ENCODE results near the gene RHBDL2. TPM values are rescaled to one million over a fixed set of nuclear protein-coding genes. Genes with fewer than 3 reads are reported as not detected.

The RHBDL2 gene
- total RNA-seq, 2 experiments from 2014 or later, result not detected

GRCh38 chr1:38938722-38939260, 2.8 kb downstream of the RHBDL2 start:
- POLR2A ChIA-PET, result no interaction called here
- intact Hi-C loops (cut with DNase I, micrococcal nuclease), result no loop called here
- no peak overlapping the region for H3K27ac Mint-ChIP-seq
- no peaks in the 10 kb centered on the region for H3K4me1 Mint-ChIP-seq (ENCODE audit: low read depth)
- no peak overlapping the region for H3K4me3 Mint-ChIP-seq
- TF ChIP-seq CTCF (IDR thresholded peaks at IDR 0.05), result no peak
- no peaks in the 10 kb centered on the region for H3K9me3 Mint-ChIP-seq
- H3K27me3 Mint-ChIP-seq, result no peaks in the 10 kb centered on the region
- no peak overlapping the region for H3K27ac ChIP-seq (ENCODE audit: low read depth in 1 of 2, low read length in 2 of 2)
- H3K9me3 ChIP-seq (ENCODE audit: control insufficient read depth in 1 of 2, insufficient read depth in 1 of 2, low read length in 2 of 2), result no peaks in the 10 kb centered on the region
- ATAC-seq (ENCODE audit: poor library complexity) (no peak), DNase-seq (no peak)
- CTCF ChIA-PET, result no interaction called here
- no peak overlapping the region for H3K4me3 ChIP-seq (ENCODE audit: low read length)
- H3K4me1 ChIP-seq (ENCODE audit: insufficient read depth, low read length), result no peaks in the 10 kb centered on the region
- no peaks in the 10 kb centered on the region for H3K36me3 ChIP-seq (ENCODE audit: insufficient read depth, low read length)
- no peaks in the 10 kb centered on the region for H3K27me3 ChIP-seq (ENCODE audit: control insufficient read depth in 1 of 2, insufficient read depth in 2 of 2, low read length in 2 of 2)
- no peaks in the 10 kb centered on the region for H3K36me3 Mint-ChIP-seq (ENCODE audit: low read depth)

GRCh38 chr1:38932571-38932970, 9.1 kb downstream of the RHBDL2 start:
- H3K27me3 ChIP-seq (ENCODE audit: control insufficient read depth in 1 of 2, insufficient read depth in 2 of 2, low read length in 2 of 2), result no peaks in the 10 kb centered on the region
- H3K4me1 ChIP-seq (ENCODE audit: insufficient read depth, low read length), result peaks cover 3% of the 10 kb centered on the region
- H3K9me3 ChIP-seq (ENCODE audit: control insufficient read depth in 1 of 2, insufficient read depth in 1 of 2, low read length in 2 of 2), result no peaks in the 10 kb centered on the region
- no peaks in the 10 kb centered on the region for H3K36me3 Mint-ChIP-seq (ENCODE audit: low read depth)
- H3K4me1 Mint-ChIP-seq (ENCODE audit: low read depth), result no peaks in the 10 kb centered on the region
- H3K4me3 Mint-ChIP-seq, result no peak overlapping the region
- H3K36me3 ChIP-seq (ENCODE audit: insufficient read depth, low read length), result no peaks in the 10 kb centered on the region
- no peaks in the 10 kb centered on the region for H3K27me3 Mint-ChIP-seq
- no peaks in the 10 kb centered on the region for H3K9me3 Mint-ChIP-seq
- no peak for ATAC-seq (ENCODE audit: poor library complexity)
- no peak overlapping the region for H3K4me3 ChIP-seq (ENCODE audit: low read length)
- no peak for TF ChIP-seq CTCF (IDR thresholded peaks at IDR 0.05)
- CTCF ChIA-PET, result no interaction called here
- intact Hi-C loops (cut with DNase I, micrococcal nuclease), result no loop called here
- H3K27ac Mint-ChIP-seq, result no peak overlapping the region
- POLR2A ChIA-PET, result no interaction called here
- no peak overlapping the region for H3K27ac ChIP-seq (ENCODE audit: low read depth in 1 of 2, low read length in 2 of 2)
- no peak for DNase-seq

GRCh38 chr1:38929476-38929875, 12.2 kb downstream of the RHBDL2 start:
- H3K4me1 Mint-ChIP-seq (ENCODE audit: low read depth), result no peaks in the 10 kb centered on the region
- intact Hi-C loops (cut with DNase I, micrococcal nuclease), result no loop called here
- POLR2A ChIA-PET, result no interaction called here

More at GRCh38 chr1:38929476-38929875, 12.2 kb downstream of the RHBDL2 start:
- no peak for TF ChIP-seq CTCF (IDR thresholded peaks at IDR 0.05)
- H3K9me3 ChIP-seq (ENCODE audit: control insufficient read depth in 1 of 2, insufficient read depth in 1 of 2, low read length in 2 of 2), result no peaks in the 10 kb centered on the region
- no peaks in the 10 kb centered on the region for H3K27me3 ChIP-seq (ENCODE audit: control insufficient read depth in 1 of 2, insufficient read depth in 2 of 2, low read length in 2 of 2)
- Mint-ChIP-seq H3K27ac (no peak overlapping the region), H3K27me3 (no peaks in the 10 kb centered on the region), H3K4me3 (no peak overlapping the region), H3K36me3 (ENCODE audit: low read depth) (no peaks in the 10 kb centered on the region), H3K9me3 (no peaks in the 10 kb centered on the region)
- DNase-seq (no peak), ATAC-seq (ENCODE audit: poor library complexity) (no peak)
- no peak overlapping the region for H3K4me3 ChIP-seq (ENCODE audit: low read length)
- CTCF ChIA-PET, result no interaction called here
- H3K4me1 ChIP-seq (ENCODE audit: insufficient read depth, low read length), result peaks cover 3% of the 10 kb centered on the region
- no peak overlapping the region for H3K27ac ChIP-seq (ENCODE audit: low read depth in 1 of 2, low read length in 2 of 2)
- H3K36me3 ChIP-seq (ENCODE audit: insufficient read depth, low read length), result no peaks in the 10 kb centered on the region

Data from CD4-positive, alpha-beta T cell (primary cell).